GM18858 (cell line): ENCODE data around the gene CBR1.
"Not testable (repeated sequence)": the region's sequence is repeated elsewhere in the genome, so short reads cannot be mapped to it uniquely, and the experiment has no call there.

ENCODE experiments used
- ATAC-seq: cut with Tn5 transposase; IDR thresholded peaks from one replicate; pipeline ENCODE4 v1.9.1; 2021; ENCODE audit not compliant: unreplicated experiment

Gene CBR1

GRCh38 chr21:36079010-36079649, 9.3 kb downstream of the CBR1 start:
- ATAC-seq = no peak

GRCh38 chr21:36079671-36080070, 9.8 kb downstream of the CBR1 start:
- ATAC-seq = no peak

GRCh38 chr21:36080386-36080785, 10.6 kb downstream of the CBR1 start:
- no peak for ATAC-seq

GRCh38 chr21:36082237-36082664, 12.4 kb downstream of the CBR1 start:
- ATAC-seq = no peak

- no peak for ATAC-seq
These were observed 17.7 kb downstream of the CBR1 start for GRCh38 chr21:36087362-36088138.

GRCh38 chr21:36089946-36090345, 20.1 kb downstream of the CBR1 start:
- no peak for ATAC-seq

- no peak for ATAC-seq
These were observed 22.9 kb downstream of the CBR1 start for GRCh38 chr21:36092681-36093080.

GRCh38 chr21:36093512-36093911, 23.7 kb downstream of the CBR1 start:
- ATAC-seq = no peak

- ATAC-seq = no peak
These were observed 26.8 kb downstream of the CBR1 start for GRCh38 chr21:36096398-36097290.

GRCh38 chr21:36097427-36098181, 27.8 kb downstream of the CBR1 start:
- peak; percentile 55 for ATAC-seq

- no peak for ATAC-seq
These were observed 28.3 kb downstream of the CBR1 start for GRCh38 chr21:36098182-36098532.

- ATAC-seq = no peak
These were observed 29.2 kb downstream of the CBR1 start for GRCh38 chr21:36099000-36099399.

- ATAC-seq = not testable (repeated sequence)
These were observed 29.9 kb downstream of the CBR1 start for GRCh38 chr21:36099695-36100211.

GRCh38 chr21:36100971-36101641, 31.3 kb downstream of the CBR1 start:
- ATAC-seq = no peak

- no peak for ATAC-seq
These were observed 33.6 kb downstream of the CBR1 start for GRCh38 chr21:36103434-36103833.

- no peak for ATAC-seq
These were observed 34.8 kb downstream of the CBR1 start for GRCh38 chr21:36104317-36105300.

- no peak for ATAC-seq
These were observed 35.6 kb downstream of the CBR1 start for GRCh38 chr21:36105327-36105842.

GRCh38 chr21:36109868-36110267, 40.0 kb downstream of the CBR1 start:
- ATAC-seq = no peak

GRCh38 chr21:36111238-36111637, 41.4 kb downstream of the CBR1 start:
- no peak for ATAC-seq
